B cell (primary cell): Measurements from ENCODE around the gene ITPR2. TPM values are rescaled to one million over a fixed set of nuclear protein-coding genes. Genes with fewer than 3 reads are reported as not detected.
A peak's percentile ranks its signal among the peaks of the same experiment; 100 is the strongest.

ENCODE experiments used
- ATAC-seq: fragments of 200-7000 bp; cut with Tn5 transposase; one replicate; pipeline ENCODE4 v1.10.0; 2021; ENCODE audit warnings: low read depth, mild to moderate bottlenecking, moderate number of reproducible peaks, moderate library complexity
- CTCF ChIA-PET: fragments of 350-600 bp; sonication (Branson Sonifier 250); formaldehyde crosslinking; loops from one replicate; lab custom pipeline; 2021; ENCODE audit warnings: antibody characterized with exemption, inconsistent platforms; lab: Charles Lee
- POLR2A ChIA-PET: fragments of 350-600 bp; sonication (Branson Sonifier 250); formaldehyde crosslinking; loops from one replicate; lab custom pipeline; 2021; ENCODE audit warnings: antibody characterized with exemption; lab: Charles Lee
- DNase-seq: peaks from one replicate; pipeline ENCODE4 v3.0.0; 2013
- H2AFZ ChIP-seq: 2 replicates; pipeline ENCODE4 v1.6.1; 2012; ENCODE audit warnings: mild to moderate bottlenecking, low read depth, low read length; ENCODE audit not compliant: insufficient read depth, poor library complexity, severe bottlenecking
- H3K27ac ChIP-seq, 2 donors: 1 replicate in 1 of 2; 2 replicates in 1 of 2; pipeline ENCODE4 v1.5.1; 2012 to 2013; ENCODE audit warnings: low read length in 2 of 2, mild to moderate bottlenecking in 2 of 2, moderate library complexity in 1 of 2
- H3K27me3 ChIP-seq, 4 experiments: fragments of 200-600 bp in 1 of 4; sonication (generic) in 1 of 4; replicated peaks in 1 of 4; 1 replicate in 2 of 4; 2 replicates in 2 of 4; pipeline versions ENCODE4 v1.6.1 to v1.7.0; 2013 to 2016; ENCODE audit warnings: low read length in 3 of 4, mild to moderate bottlenecking in 2 of 4, mixed read lengths in 1 of 4, moderate library complexity in 1 of 4; ENCODE audit not compliant: insufficient read depth in 4 of 4, control insufficient read depth in 3 of 4; ENCODE audit errors: control extremely low read depth in 1 of 4
- H3K36me3 ChIP-seq, 2 experiments: replicated peaks in 1 of 2; 1 replicate in 1 of 2; 2 replicates in 1 of 2; pipeline versions ENCODE4 v1.6.1 to v1.7.1; 2013; ENCODE audit warnings: low read length in 1 of 2; ENCODE audit not compliant: insufficient read depth in 2 of 2, control insufficient read depth in 1 of 2; ENCODE audit errors: control extremely low read depth in 1 of 2, extremely low read depth in 1 of 2
- H3K4me1 ChIP-seq, 2 donors: fragments of 200-600 bp in 1 of 2; sonication (generic) in 1 of 2; 1 replicate in 1 of 2; 2 replicates in 1 of 2; pipeline versions ENCODE4 v1.5.1 to v1.6.1; 2013 to 2017; ENCODE audit warnings: low read length in 2 of 2; ENCODE audit not compliant: control insufficient read depth in 2 of 2, insufficient read depth in 2 of 2
- H3K4me2 ChIP-seq: replicated peaks from 2 replicates; pipeline ENCODE3; 2012; ENCODE audit warnings: mild to moderate bottlenecking, low read depth, low read length; ENCODE audit not compliant: poor library complexity, severe bottlenecking
- H3K4me3 ChIP-seq, 5 experiments: fragments of 200-600 bp in 1 of 5; sonication (generic) in 1 of 5; 1 replicate in 3 of 5; 2 replicates in 2 of 5; pipeline versions ENCODE4 v1.5.1 to v1.7.0; 2011 to 2016; ENCODE audit warnings: low read length in 4 of 5, mild to moderate bottlenecking in 4 of 5, low read depth in 2 of 5, control low read depth in 1 of 5, moderate library complexity in 1 of 5; ENCODE audit not compliant: insufficient read depth in 1 of 5; ENCODE audit errors: control extremely low read depth in 1 of 5, extremely low read depth in 1 of 5
- H3K79me2 ChIP-seq: fragments of 200-600 bp; sonication (generic); one replicate; pipeline ENCODE4 v1.6.0; 2016; ENCODE audit warnings: low read length; ENCODE audit not compliant: control insufficient read depth, insufficient read depth
- H3K9ac ChIP-seq: fragments of 200-600 bp; sonication (generic); 2 replicates; pipeline ENCODE4 v1.6.1; 2017; ENCODE audit warnings: mild to moderate bottlenecking, low read length, moderate library complexity
- H3K9me3 ChIP-seq, 3 donors: one replicate each; pipeline versions ENCODE4 v1.6.1 to v1.7.1; 2013; ENCODE audit warnings: low read length in 2 of 3; ENCODE audit not compliant: control insufficient read depth in 2 of 3, insufficient read depth in 1 of 3; ENCODE audit errors: control extremely low read depth in 1 of 3
- H4K20me1 ChIP-seq: 2 replicates; pipeline ENCODE4 v1.6.0; 2012; ENCODE audit warnings: mild to moderate bottlenecking, low read length; ENCODE audit not compliant: insufficient read depth, control insufficient read depth, poor library complexity, severe bottlenecking
- H3K27ac Mint-ChIP-seq: one replicate; pipeline ENCODE4 v1.8.0; 2021; ENCODE audit warnings: mixed read lengths
- H3K27me3 Mint-ChIP-seq: one replicate; pipeline ENCODE4 v1.8.0; 2021; ENCODE audit warnings: mixed read lengths
- H3K4me1 Mint-ChIP-seq: one replicate; pipeline ENCODE4 v1.8.0; 2021; ENCODE audit warnings: mixed read lengths
- H3K4me3 Mint-ChIP-seq: one replicate; pipeline ENCODE4 v1.8.0; 2021; ENCODE audit warnings: mixed read lengths
- H3K9me3 Mint-ChIP-seq: one replicate; pipeline ENCODE4 v1.8.0; 2022; ENCODE audit warnings: mixed read lengths; ENCODE audit not compliant: insufficient read depth
- CTCF ChIP-seq: fragments of 200-600 bp; IDR thresholded peaks from one replicate; pipeline ENCODE4 v1.8.0; 2022; ENCODE audit warnings: antibody characterized with exemption, mild to moderate bottlenecking
- EZH2 ChIP-seq: IDR thresholded peaks from 2 replicates; pipeline ENCODE4 v1.6.1; 2012; ENCODE audit warnings: borderline replicate concordance, low read depth, mild to moderate bottlenecking, moderate library complexity, low read length; ENCODE audit not compliant: insufficient read depth, poor library complexity, severe bottlenecking
- WGBS: methylation state at CpG from one replicate; pipeline ENCODE4 v1.1.5; 2013; ENCODE audit warnings: missing lambda C conversion rate; ENCODE audit not compliant: insufficient coverage; 5-methylcytosine and 5-hydroxymethylcytosine counted together
- intact Hi-C: fragments of 100-400 bp; cut with micrococcal nuclease; formaldehyde crosslinking; loops from one replicate; pipeline ENCODE4 v1.10.0; 2022
- polyA plus RNA-seq: library from polyadenylated mRNA; depleted of rRNA; stranded (reverse); fragments of >200 nt; gene quantifications from 2 replicates; pipeline ENCODE4 v1.2.3, GENCODE V29; 2012
- total RNA-seq, 2 donors: library from RNA; stranded (reverse); fragments of 120-200 nt in 1 of 2; gene quantifications; 1 replicate in 1 of 2; 2 replicates in 1 of 2; pipeline versions ENCODE4 v1.2.3 to v1.2.4, GENCODE V29; 2013 to 2022

The ITPR2 gene
- total and polyA plus RNA-seq, 2 donors (not counting 1 experiment from before 2014, with no cell fraction given): 4.3 to 113 TPM

DNA sequence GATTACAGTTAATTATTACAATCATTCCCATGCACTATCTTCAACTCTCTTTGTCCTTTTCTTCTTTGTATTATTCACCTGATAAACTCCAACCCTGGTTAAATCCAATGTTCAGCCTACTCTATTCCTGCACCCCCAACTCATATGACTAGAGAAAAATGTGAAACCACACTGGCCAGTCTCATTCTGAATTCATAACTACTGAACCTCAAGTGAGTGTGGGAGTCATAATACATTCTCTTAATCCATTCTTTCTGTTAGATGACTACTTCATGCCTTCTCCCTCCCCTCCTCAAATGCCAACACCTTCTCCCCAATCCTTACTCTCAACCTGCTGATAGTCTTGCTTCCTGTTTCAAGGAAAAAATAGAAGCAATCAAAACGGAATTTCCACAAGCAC, 22.3 kb upstream of the ITPR2 start:
- Histone ChIP-seq H3K9ac (no peak overlapping the region), H2AFZ (peak overlapping the region; percentile 7), H3K4me3 (no peak overlapping the region), H3K36me3 (no peaks in the 10 kb centered on the region), H3K27ac (no peak overlapping the region), H3K4me2 (no peak overlapping the region), H3K4me1 (peaks cover 3 to 8% of the 10 kb centered on the region in 2 donors), H3K79me2 (no peaks in the 10 kb centered on the region), H4K20me1 (no peaks in the 10 kb centered on the region), H3K27me3 (no peaks in the 10 kb centered on the region), H3K9me3 (no peaks in the 10 kb centered on the region)
- ATAC-seq: no peak
- no peak for DNase-seq
- Mint-ChIP-seq H3K4me1 (no peaks in the 10 kb centered on the region), H3K4me3 (no peak overlapping the region), H3K27ac (no peak overlapping the region), H3K27me3 (no peaks in the 10 kb centered on the region), H3K9me3 (no peaks in the 10 kb centered on the region)
- CTCF ChIA-PET: interaction anchor here (0.7 to 6.8 kb wide), 8 partner anchors 21 to 453 kb away, joined by 3 to 49 read pairs (median 6); partner anchors contain the start of genes ITPR2 and TM7SF3
- POLR2A ChIA-PET: no interaction called here
- 42% methylated on average over 1 of the region's 1 CpG for WGBS
- intact Hi-C loops: loop anchor here (2.0 kb wide), 1 partner anchor 83 kb away; the partner anchor contains the start of gene FGFR1OP2
- no peak for TF ChIP-seq EZH2
- TF ChIP-seq CTCF: no peak

DNA sequence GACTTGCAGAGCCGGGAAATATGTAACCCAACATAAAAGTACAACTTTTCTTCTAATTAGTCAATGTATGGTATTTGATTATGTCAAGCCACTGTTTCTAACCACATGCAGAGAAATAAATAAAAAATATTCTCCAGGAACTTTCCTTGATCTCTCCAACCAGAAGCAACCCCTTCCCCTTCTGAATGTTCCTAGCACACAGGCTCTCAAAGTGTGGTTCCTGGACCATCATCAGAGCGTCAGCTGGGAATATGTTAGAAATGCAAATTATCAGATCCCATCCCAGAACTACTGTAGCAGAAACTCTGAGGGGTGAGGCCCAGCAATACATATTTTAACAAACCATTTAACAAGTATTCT, 21.0 kb upstream of the ITPR2 start:
- no peaks in the 10 kb centered on the region for H3K79me2 ChIP-seq
- no peaks in the 10 kb centered on the region for H3K27me3 ChIP-seq
- Mint-ChIP-seq H3K27ac (peak overlapping the region; percentile 13), H3K4me1 (no peaks in the 10 kb centered on the region), H3K9me3 (no peaks in the 10 kb centered on the region), H3K4me3 (no peak overlapping the region), H3K27me3 (no peaks in the 10 kb centered on the region)
- H3K9me3 ChIP-seq: no peaks in the 10 kb centered on the region
- no CpG with 5 or more reads among the region's 2 CpGs for WGBS
- peak; percentile 48 for TF ChIP-seq CTCF
- TF ChIP-seq EZH2: no peak
- no peak overlapping the region for H3K27ac ChIP-seq
- POLR2A ChIA-PET: no interaction called here
- H3K4me2 ChIP-seq: peak overlapping the region; percentile 24
- no peak overlapping the region for H3K9ac ChIP-seq
- DNase-seq (no peak), ATAC-seq (no peak)
- intact Hi-C loops: loop anchor here (1.0 to 5.0 kb wide), 4 partner anchors 85 to 452 kb away; partner anchors contain the start of gene FGFR1OP2
- H2AFZ ChIP-seq: peak overlapping the region; percentile 42
- CTCF ChIA-PET: interaction anchor here (0.7 to 6.8 kb wide), 7 partner anchors 13 to 452 kb away, joined by 3 to 49 read pairs (median 10); partner anchors contain the start of genes ITPR2 and TM7SF3
- H3K36me3 ChIP-seq: no peaks in the 10 kb centered on the region
- H3K4me1 ChIP-seq: peaks cover 3 to 8% of the 10 kb centered on the region in 2 donors
- no peak overlapping the region for H3K4me3 ChIP-seq
- no peaks in the 10 kb centered on the region for H4K20me1 ChIP-seq
